K562 (cell line): ENCODE measurements around the gene TMEM208. TPM values are rescaled to one million over a fixed set of nuclear protein-coding genes. Genes with fewer than 3 reads are reported as not detected.
A peak's percentile ranks its signal among the peaks of the same experiment; 100 is the strongest.

ENCODE experiments used
- ATAC-seq: fragments of 200-7000 bp; cut with Tn5 transposase; 3 replicates; pipeline ENCODE4 v1.9.1; 2020; ENCODE audit warnings: moderate library complexity
- BruUV-seq: library from RNA; stranded (reverse); fragments of 400-500 nt; replicated peaks from 2 replicates; lab custom pipeline; 2021; lab: Mats Ljungman, UMichigan
- CTCF ChIA-PET: fragments of 300-600 bp; formaldehyde crosslinking; extraction: SDS; loops from one replicate; lab custom pipeline; 2021; ENCODE audit warnings: low intra/inter-chr PET ratio; lab: Yijun Ruan, JAX
- POLR2A ChIA-PET: fragments of 300-600, 350-650 bp; sonication (Branson Sonifier 250); formaldehyde crosslinking; extraction: SDS; loops from one replicate; lab custom pipeline; 2021; ENCODE audit warnings: antibody characterized with exemption, inconsistent platforms; lab: Yijun Ruan, JAX
- DNase-seq, 4 experiments: peaks; one replicate each; pipeline versions ENCODE4 v3.0.0 to v3.0.0-alpha.2; 2011 to 2018; ENCODE audit warnings: low spot score in 3 of 4, mixed read lengths in 3 of 4; ENCODE audit errors: extremely low read depth in 1 of 4
- FAIRE-seq: peaks from 2 replicates; lab custom pipeline; 2011; peaks lifted over from hg19 to GRCh38; lab: Jason Lieb, UNC
- H2AFZ ChIP-seq: 2 replicates; pipeline ENCODE4 v1.6.0; 2011; ENCODE audit warnings: low read depth, low read length, control low read depth, inconsistent platforms
- H3K27ac ChIP-seq: fragments of 200-600 bp; 3 replicates; pipeline ENCODE4 v1.8.0; 2011; ENCODE audit warnings: low read depth, mild to moderate bottlenecking, control low read depth, inconsistent platforms, low read length, moderate library complexity, mixed read lengths; ENCODE audit errors: extremely low read depth
- H3K27me3 ChIP-seq, 2 experiments: fragments of 300-600 bp in 1 of 2; 2 replicates in 1 of 2; 3 replicates in 1 of 2; pipeline versions ENCODE4 v1.6.0 to v1.8.0; 2011; ENCODE audit warnings: inconsistent platforms in 2 of 2, low read length in 2 of 2, mild to moderate bottlenecking in 1 of 2, mixed read lengths in 1 of 2, moderate library complexity in 1 of 2; ENCODE audit not compliant: control insufficient read depth in 2 of 2, insufficient read depth in 2 of 2
- H3K36me3 ChIP-seq: fragments of 300-600 bp; 3 replicates; pipeline ENCODE4 v1.8.0; 2011; ENCODE audit warnings: mild to moderate bottlenecking, low read length, inconsistent platforms; ENCODE audit not compliant: control insufficient read depth, insufficient read depth
- H3K4me1 ChIP-seq, 2 experiments: fragments of 200-600 bp in 1 of 2; replicated peaks in 1 of 2; 2 replicates in 1 of 2; 3 replicates in 1 of 2; pipeline versions ENCODE4 v1.5.1 to v1.8.0; 2011; ENCODE audit warnings: inconsistent platforms in 2 of 2, low read length in 2 of 2, mild to moderate bottlenecking in 1 of 2, mixed read lengths in 1 of 2, moderate library complexity in 1 of 2; ENCODE audit not compliant: control insufficient read depth in 2 of 2, insufficient read depth in 2 of 2
- H3K4me2 ChIP-seq: 2 replicates; pipeline ENCODE4 v1.6.1; 2011; ENCODE audit warnings: low read length, control low read depth, inconsistent platforms, mixed read lengths; ENCODE audit not compliant: insufficient read depth
- H3K4me3 ChIP-seq: fragments of 200-600 bp; sonication (generic), shearing (Covaris generic); 2 replicates; pipeline ENCODE4 v1.5.1; 2016; ENCODE audit warnings: control low read depth, inconsistent platforms
- H3K79me2 ChIP-seq: fragments of 200-600 bp; 3 replicates; pipeline ENCODE4 v1.8.0; 2011; ENCODE audit warnings: low read length, inconsistent platforms; ENCODE audit not compliant: control insufficient read depth, insufficient read depth
- H3K9ac ChIP-seq, 2 experiments: 2 replicates each; pipeline versions ENCODE4 v1.6.0 to v1.6.1; 2011; ENCODE audit warnings: low read depth in 2 of 2, low read length in 2 of 2, control low read depth in 1 of 2, inconsistent platforms in 1 of 2, mild to moderate bottlenecking in 1 of 2, mixed read lengths in 1 of 2; ENCODE audit not compliant: insufficient read depth in 1 of 2
- H3K9me1 ChIP-seq: one replicate; pipeline ENCODE4 v1.6.0; 2011; ENCODE audit warnings: inconsistent platforms, mild to moderate bottlenecking, low read length, moderate library complexity; ENCODE audit not compliant: control insufficient read depth, insufficient read depth
- H3K9me3 ChIP-seq: replicated peaks from 2 replicates; pipeline ENCODE4 v1.5.1; 2011; ENCODE audit warnings: low read depth, low read length, inconsistent platforms; ENCODE audit not compliant: control insufficient read depth, insufficient read depth
- H4K20me1 ChIP-seq: replicated peaks from 2 replicates; pipeline ENCODE4 v1.6.1; 2011; ENCODE audit warnings: low read length, inconsistent platforms, mixed read lengths; ENCODE audit not compliant: control insufficient read depth, insufficient read depth
- FIP1L1 ChIP-seq: fragments of 200-400 bp; formaldehyde crosslinking; IDR thresholded peaks from 2 replicates; pipeline ENCODE4 v1.6.1; 2018; ENCODE audit warnings: mild to moderate bottlenecking, low read depth, low read length; ENCODE audit not compliant: poor library complexity, severe bottlenecking
- TAF9B ChIP-seq: fragments of 450-650 bp; IDR thresholded peaks from 2 replicates; pipeline ENCODE4 v1.6.1; 2018; ENCODE audit warnings: mild to moderate bottlenecking; ENCODE audit not compliant: partially characterized antibody
- WGBS: fragments of 100-300 bp; shearing (Covaris generic); methylation state at CpG from one replicate; pipeline ENCODE4 v1.1.6; 2016; ENCODE audit warnings: low coverage, mixed read lengths; ENCODE audit not compliant: insufficient coverage; ENCODE audit errors: missing lambda C conversion rate; 5-methylcytosine and 5-hydroxymethylcytosine counted together
- in situ Hi-C: fragments of 300-500 bp; cut with MboI; formaldehyde crosslinking; loops from 4 replicates; pipeline ENCODE4 v1.15.0; 2018; ENCODE audit warnings: inconsistent platforms, mixed read lengths
- intact Hi-C: fragments of 100-400 bp; cut with micrococcal nuclease; formaldehyde crosslinking; loops from 2 replicates; pipeline ENCODE4 v1.14.2; 2022
- polyA plus RNA-seq, 8 experiments: library from polyadenylated mRNA; depleted of rRNA in 4 of 8; stranded (reverse) in 5 of 8; unstranded in 3 of 8; fragments of >200 nt; fragmentation: Nextera tagmentation in 2 of 8; fragmentation: Illumina TruSeq in 1 of 8; extraction: Ambion mirVana in 2 of 8; extraction: Trizol in 1 of 8; gene quantifications; 2 replicates each; pipeline versions ENCODE4 v1.2.1 to v1.2.3, GENCODE V29; 2011 to 2014; ENCODE audit warnings: inconsistent platforms in 1 of 8, missing spikeins in 1 of 8
- total RNA-seq, 7 experiments: library from RNA; depleted of rRNA in 6 of 7; stranded (reverse); fragments of >200 nt in 6 of 7; fragmentation: Illumina TruSeq in 2 of 7; extraction: Trizol in 2 of 7; gene quantifications; 2 replicates each; pipeline versions ENCODE4 v1.2.1 to v1.2.3, GENCODE V29; 2011 to 2021; ENCODE audit warnings: low replicate concordance in 1 of 7

Gene TMEM208
- total and polyA plus RNA-seq, 9 of the 15 experiments (the other 6 are each of a cell fraction or from before 2014, with no cell fraction given): 31.8 to 239 (median 54.3) TPM

- ChIA-PET CTCF (interaction anchor here (0.6 to 1.4 kb wide), 4 partner anchors 29 to 207 kb away, joined by 3 to 5 read pairs (median 4); partner anchors contain the start of gene FHOD1), POLR2A (interaction anchor here (0.5 to 1.3 kb wide), 5 partner anchors 8 to 218 kb away, joined by 3 to 4 read pairs (median 3); no protein-coding TSS in a partner anchor)
- in situ Hi-C loops: no loop called here
- BruUV-seq: no TSS peak
- H3K9me3 ChIP-seq: no peaks in the 10 kb centered on the region
- no peak for ATAC-seq
- H3K4me3 ChIP-seq: peak overlapping the region; percentile 61
- no peak for DNase-seq
- H3K27me3 ChIP-seq: no peaks in the 10 kb centered on the region
- H3K9me1 ChIP-seq: no peaks in the 10 kb centered on the region
- intact Hi-C loops: loop anchor here (10.0 kb wide), 2 partner anchors 170 to 230 kb away; no protein-coding TSS in a partner anchor
- peak overlapping the region in 1 of 2 experiments; percentile 97; a peak in 2 of 4 replicates for H3K9ac ChIP-seq
- H3K36me3 ChIP-seq: no peaks in the 10 kb centered on the region
- H3K4me2 ChIP-seq: peak overlapping the region; percentile 99; the same call in 1 of the 2 replicates
- peak overlapping the region; percentile 91 for H2AFZ ChIP-seq
- no peak for TF ChIP-seq TAF9B
- TF ChIP-seq FIP1L1: peak; percentile 2
- H4K20me1 ChIP-seq: peaks cover 11% of the 10 kb centered on the region
- H3K79me2 ChIP-seq: peaks cover 14% of the 10 kb centered on the region
- H3K4me1 ChIP-seq: peaks cover 13 to 47% of the 10 kb centered on the region in 2 experiments
- no peak overlapping the region for H3K27ac ChIP-seq
- WGBS: 50% methylated on average over 39 of the region's 59 CpGs
- no peak for FAIRE-seq
Measured at GRCh38 chr16:67184453-67184994, 42.4 kb upstream of the TMEM208 start.
